Fibroblast of lung (primary cell): ENCODE results near the gene RPS6KC1. TPM values are rescaled to one million over a fixed set of nuclear protein-coding genes. Genes with fewer than 3 reads are reported as not detected.

Experiments used
- DNase-seq, 2 donors: peaks; one replicate each; pipeline versions ENCODE4 v3.0.0 to v3.0.0-alpha.2; 2010; ENCODE audit warnings: low read depth in 2 of 2
- H2AFZ ChIP-seq: 2 replicates; pipeline ENCODE4 v1.5.1; 2012; ENCODE audit warnings: low read length, control low read depth, inconsistent platforms
- H3K27ac ChIP-seq: 2 replicates; pipeline ENCODE4 v1.5.1; 2011; ENCODE audit warnings: low read length, control low read depth; ENCODE audit not compliant: insufficient read depth
- H3K27me3 ChIP-seq: 2 replicates; pipeline ENCODE4 v1.5.1; 2011; ENCODE audit warnings: mild to moderate bottlenecking, low read length; ENCODE audit not compliant: control insufficient read depth, insufficient read depth
- H3K36me3 ChIP-seq: 2 replicates; pipeline ENCODE4 v1.5.1; 2011; ENCODE audit warnings: low read length; ENCODE audit not compliant: control insufficient read depth, insufficient read depth
- H3K4me1 ChIP-seq: 2 replicates; pipeline ENCODE4 v1.5.1; 2011; ENCODE audit warnings: low read length; ENCODE audit not compliant: control insufficient read depth, insufficient read depth; ENCODE audit errors: extremely low read depth
- H3K4me2 ChIP-seq: 2 replicates; pipeline ENCODE4 v1.5.1; 2011; ENCODE audit warnings: low read length, control low read depth; ENCODE audit not compliant: insufficient read depth; ENCODE audit errors: extremely low read depth
- H3K4me3 ChIP-seq, 4 experiments: fragments of 200-600 bp in 1 of 4; sonication (generic) in 1 of 4; replicated peaks in 1 of 4; 2 replicates each; pipeline ENCODE4 v1.5.1; 2011 to 2016; ENCODE audit warnings: low read length in 4 of 4, low read depth in 3 of 4, mild to moderate bottlenecking in 3 of 4, control low read depth in 2 of 4, inconsistent platforms in 1 of 4, mixed read lengths in 1 of 4; ENCODE audit not compliant: insufficient read depth in 1 of 4; ENCODE audit errors: control extremely low read depth in 1 of 4
- H3K79me2 ChIP-seq: 2 replicates; pipeline ENCODE4 v1.5.1; 2012; ENCODE audit warnings: mild to moderate bottlenecking, low read length, inconsistent platforms; ENCODE audit not compliant: control insufficient read depth, insufficient read depth
- H3K9ac ChIP-seq: 2 replicates; pipeline ENCODE4 v1.5.1; 2011; ENCODE audit warnings: mild to moderate bottlenecking, low read length, control low read depth; ENCODE audit not compliant: insufficient read depth
- H3K9me3 ChIP-seq: 2 replicates; pipeline ENCODE4 v1.5.1; 2012; ENCODE audit warnings: low read depth, low read length; ENCODE audit not compliant: control insufficient read depth, insufficient read depth
- H4K20me1 ChIP-seq: 2 replicates; pipeline ENCODE4 v1.5.1; 2011; ENCODE audit warnings: low read length; ENCODE audit not compliant: control insufficient read depth, insufficient read depth; ENCODE audit errors: extremely low read depth
- CTCF ChIP-seq, 2 donors: IDR thresholded peaks in 1 of 2; conservative IDR thresholded peaks in 1 of 2; 1 replicate in 1 of 2; 2 replicates in 1 of 2; pipeline ENCODE4 v1.5.1; 2011 to 2012; ENCODE audit warnings: low read length in 2 of 2, control low read depth in 1 of 2, inconsistent platforms in 1 of 2, low read depth in 1 of 2, mild to moderate bottlenecking in 1 of 2
- EZH2 ChIP-seq: IDR thresholded peaks from 2 replicates; pipeline ENCODE4 v1.5.1; 2012; ENCODE audit warnings: low read length, control low read depth, mild to moderate bottlenecking; ENCODE audit errors: missing control alignments
- polyA plus RNA-seq, 2 donors: library from polyadenylated mRNA; depleted of rRNA in 1 of 2; stranded (reverse) in 1 of 2; unstranded in 1 of 2; fragments of >200 nt; gene quantifications; 2 replicates each; pipeline ENCODE4 v1.2.1, GENCODE V29; 2011 to 2012; ENCODE audit warnings: missing spikeins in 1 of 2
- total RNA-seq: library from RNA; depleted of rRNA; stranded (reverse); fragments of >200 nt; gene quantifications from 2 replicates; pipeline ENCODE4 v1.2.1, GENCODE V29; 2014

Gene RPS6KC1
- total and polyA plus RNA-seq, 2 donors (not counting 1 experiment from before 2014, with no cell fraction given), result 20.9 to 33.5 TPM

GRCh38 chr1:213249395-213249794 is 198.4 kb downstream of the RPS6KC1 start:
- Histone ChIP-seq H3K4me2 (no peak overlapping the region), H3K79me2 (no peaks in the 10 kb centered on the region), H2AFZ (no peak overlapping the region), H3K36me3 (no peaks in the 10 kb centered on the region), H3K9me3 (no peaks in the 10 kb centered on the region), H3K4me3 (no peak overlapping the region), H3K27me3 (no peaks in the 10 kb centered on the region), H3K27ac (no peak overlapping the region), H4K20me1 (no peaks in the 10 kb centered on the region), H3K4me1 (no peaks in the 10 kb centered on the region), H3K9ac (no peak overlapping the region)
- TF ChIP-seq CTCF (conservative IDR thresholded peaks at IDR 0.05 in 1 of 2, IDR thresholded peaks at IDR 0.05 in 1 of 2; ENCODE audit: low read depth in 1 of 2, low read length in 2 of 2) (no peak), EZH2 (no peak)
- DNase-seq, result no peak

- no peaks in the 10 kb centered on the region for H4K20me1 ChIP-seq
- no peak overlapping the region for H3K4me2 ChIP-seq
- no peak for DNase-seq
- no peaks in the 10 kb centered on the region for H3K36me3 ChIP-seq
- H2AFZ ChIP-seq, result no peak overlapping the region
- H3K27ac ChIP-seq, result no peak overlapping the region
- no peaks in the 10 kb centered on the region for H3K9me3 ChIP-seq
- no peak overlapping the region for H3K9ac ChIP-seq
- H3K79me2 ChIP-seq, result no peaks in the 10 kb centered on the region
- no peak overlapping the region for H3K4me3 ChIP-seq
- no peaks in the 10 kb centered on the region for H3K4me1 ChIP-seq
- TF ChIP-seq CTCF (conservative IDR thresholded peaks at IDR 0.05 in 1 of 2, IDR thresholded peaks at IDR 0.05 in 1 of 2; ENCODE audit: low read depth in 1 of 2, low read length in 2 of 2), result no peak
- no peak for TF ChIP-seq EZH2
- no peaks in the 10 kb centered on the region for H3K27me3 ChIP-seq
These were observed 199.0 kb downstream of the RPS6KC1 start for GRCh38 chr1:213250041-213250440.

- no peaks in the 10 kb centered on the region for H3K79me2 ChIP-seq
- no peak overlapping the region for H3K27ac ChIP-seq
- H3K27me3 ChIP-seq, result no peaks in the 10 kb centered on the region
- no peak overlapping the region for H3K9ac ChIP-seq
- H3K4me1 ChIP-seq, result no peaks in the 10 kb centered on the region
- no peak overlapping the region for H3K4me2 ChIP-seq
- H3K9me3 ChIP-seq, result no peaks in the 10 kb centered on the region
- H3K36me3 ChIP-seq, result no peaks in the 10 kb centered on the region
- DNase-seq, result no peak
- H4K20me1 ChIP-seq, result no peaks in the 10 kb centered on the region
- H2AFZ ChIP-seq, result no peak overlapping the region
- H3K4me3 ChIP-seq, result no peak overlapping the region
- TF ChIP-seq EZH2, result no peak
- TF ChIP-seq CTCF (conservative IDR thresholded peaks at IDR 0.05 in 1 of 2, IDR thresholded peaks at IDR 0.05 in 1 of 2; ENCODE audit: low read depth in 1 of 2, low read length in 2 of 2), result no peak
These were observed 199.4 kb downstream of the RPS6KC1 start for GRCh38 chr1:213250446-213250845.
